Prostate gland (tissue), 2 donors: Measurements from ENCODE around the gene TMTC1.

ENCODE experiments used
- POLR2A ChIP-seq: fragments of 450-650 bp; IDR thresholded peaks from one replicate; pipeline ENCODE4 v1.6.1; 2016; ENCODE audit warnings: antibody characterized with exemption, mild to moderate bottlenecking
- POLR2AphosphoS5 ChIP-seq: sonication (generic); formaldehyde crosslinking; IDR thresholded peaks from one replicate; pipeline ENCODE4 v1.6.1; 2017; ENCODE audit warnings: antibody characterized with exemption
- TF ChIP-seq, protein P1 (sequence below), 4 experiments: fragments of 200-600 bp in 2 of 4; fragments of 450-650 bp in 2 of 4; sonication (generic) in 2 of 4; IDR thresholded peaks; 1 replicate in 3 of 4; 2 replicates in 1 of 4; pipeline ENCODE4 v1.5.1; 2016 to 2019; ENCODE audit warnings: antibody characterized with exemption in 4 of 4, mild to moderate bottlenecking in 2 of 4, moderate library complexity in 2 of 4

DNA sequence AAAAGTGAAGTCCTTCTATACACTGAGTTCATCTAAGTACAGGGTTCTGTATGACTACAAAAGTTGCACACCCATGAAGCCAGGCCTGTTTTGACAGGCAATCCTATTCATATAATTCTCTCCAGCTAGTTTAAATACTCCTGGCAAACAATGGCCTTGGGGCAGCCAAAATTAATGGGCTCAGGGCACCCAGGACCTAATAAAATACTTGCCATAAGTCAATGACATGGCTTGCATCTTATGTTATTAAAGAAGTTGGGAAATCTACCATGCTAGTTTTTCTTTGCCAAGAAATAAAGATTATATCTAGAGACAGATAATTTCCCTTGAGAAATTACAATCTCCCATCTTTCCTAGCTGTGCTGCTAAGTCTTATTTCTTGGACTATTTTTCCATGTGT is 11.1 kb upstream of the TMTC1 start:
- TF ChIP-seq POLR2A (no peak), POLR2AphosphoS5 (peak; percentile 44)
- TF ChIP-seq, protein P1, sequence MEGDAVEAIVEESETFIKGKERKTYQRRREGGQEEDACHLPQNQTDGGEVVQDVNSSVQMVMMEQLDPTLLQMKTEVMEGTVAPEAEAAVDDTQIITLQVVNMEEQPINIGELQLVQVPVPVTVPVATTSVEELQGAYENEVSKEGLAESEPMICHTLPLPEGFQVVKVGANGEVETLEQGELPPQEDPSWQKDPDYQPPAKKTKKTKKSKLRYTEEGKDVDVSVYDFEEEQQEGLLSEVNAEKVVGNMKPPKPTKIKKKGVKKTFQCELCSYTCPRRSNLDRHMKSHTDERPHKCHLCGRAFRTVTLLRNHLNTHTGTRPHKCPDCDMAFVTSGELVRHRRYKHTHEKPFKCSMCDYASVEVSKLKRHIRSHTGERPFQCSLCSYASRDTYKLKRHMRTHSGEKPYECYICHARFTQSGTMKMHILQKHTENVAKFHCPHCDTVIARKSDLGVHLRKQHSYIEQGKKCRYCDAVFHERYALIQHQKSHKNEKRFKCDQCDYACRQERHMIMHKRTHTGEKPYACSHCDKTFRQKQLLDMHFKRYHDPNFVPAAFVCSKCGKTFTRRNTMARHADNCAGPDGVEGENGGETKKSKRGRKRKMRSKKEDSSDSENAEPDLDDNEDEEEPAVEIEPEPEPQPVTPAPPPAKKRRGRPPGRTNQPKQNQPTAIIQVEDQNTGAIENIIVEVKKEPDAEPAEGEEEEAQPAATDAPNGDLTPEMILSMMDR (IDR thresholded peaks at IDR 0.05): no peak
